MM.1S (cell line): ENCODE measurements around the gene PDIA4.

Source experiments
- DNase-seq: peaks from one replicate; pipeline ENCODE4 v3.0.0-alpha.2; 2015
- H2AFZ ChIP-seq: fragments of 300-600 bp; sonication (generic); 2 replicates; pipeline ENCODE4 v1.6.0; 2016; ENCODE audit warnings: antibody characterized with exemption, low read length
- H3F3A ChIP-seq: fragments of 300-600 bp; sonication (generic); 2 replicates; pipeline ENCODE4 v1.6.1; 2016; ENCODE audit warnings: mild to moderate bottlenecking, antibody characterized with exemption, low read length, moderate library complexity, mixed read lengths; ENCODE audit not compliant: insufficient read depth
- H3K27ac ChIP-seq: fragments of 300-600 bp; sonication (generic); 2 replicates; pipeline ENCODE4 v1.5.1; 2016; ENCODE audit warnings: mild to moderate bottlenecking, low read length
- H3K27me3 ChIP-seq: fragments of 300-600 bp; sonication (generic); replicated peaks from 2 replicates; pipeline ENCODE4 v1.6.0; 2016; ENCODE audit warnings: low read length; ENCODE audit not compliant: insufficient read depth
- H3K36me3 ChIP-seq: fragments of 300-600 bp; sonication (generic); replicated peaks from 2 replicates; pipeline ENCODE4 v1.6.1; 2016; ENCODE audit warnings: mild to moderate bottlenecking, low read length, mixed read lengths; ENCODE audit not compliant: insufficient read depth
- H3K4me1 ChIP-seq: fragments of 300-600 bp; sonication (generic); 2 replicates; pipeline ENCODE4 v1.6.1; 2016; ENCODE audit warnings: low read length, mixed read lengths
- H3K4me2 ChIP-seq: fragments of 300-600 bp; sonication (generic); 2 replicates; pipeline ENCODE4 v1.6.0; 2016; ENCODE audit warnings: low read depth, low read length
- H3K4me3 ChIP-seq: fragments of 300-600 bp; sonication (generic); 2 replicates; pipeline ENCODE4 v1.5.1; 2016; ENCODE audit warnings: low read length, mixed read lengths
- H3K79me2 ChIP-seq: fragments of 300-600 bp; sonication (generic); 2 replicates; pipeline ENCODE4 v1.6.1; 2016; ENCODE audit warnings: mixed run types, low read length, mixed read lengths
- H3K9ac ChIP-seq: fragments of 300-600 bp; sonication (generic); 2 replicates; pipeline ENCODE4 v1.6.1; 2016; ENCODE audit warnings: low read length, mixed read lengths
- H3K9me2 ChIP-seq: fragments of 300-600 bp; sonication (generic); replicated peaks from 2 replicates; pipeline ENCODE4 v1.6.1; 2016; ENCODE audit warnings: mild to moderate bottlenecking, low read length, mixed read lengths; ENCODE audit not compliant: insufficient read depth
- H3K9me3 ChIP-seq: fragments of 300-600 bp; sonication (generic); replicated peaks from 2 replicates; pipeline ENCODE4 v1.6.1; 2016; ENCODE audit warnings: mild to moderate bottlenecking, low read length, mixed read lengths; ENCODE audit not compliant: insufficient read depth
- H4K20me1 ChIP-seq: fragments of 300-600 bp; sonication (generic); 2 replicates; pipeline ENCODE4 v1.6.1; 2016; ENCODE audit warnings: mild to moderate bottlenecking, low read length, moderate library complexity, mixed read lengths; ENCODE audit not compliant: insufficient read depth
- EZH2 ChIP-seq: fragments of 300-600 bp; sonication (generic); optimal IDR thresholded peaks from 2 replicates; pipeline ENCODE3; 2017; ENCODE audit warnings: low read depth, mild to moderate bottlenecking, antibody characterized with exemption, low read length, mixed read lengths
- EZH2phosphoT487 ChIP-seq: fragments of 300-600 bp; sonication (generic); IDR thresholded peaks from 2 replicates; pipeline ENCODE4 v1.6.1; 2018; ENCODE audit warnings: antibody characterized with exemption, low read length
- TF ChIP-seq, protein P1 (sequence below): fragments of 300-600 bp; sonication (generic); IDR thresholded peaks from 2 replicates; pipeline ENCODE4 v1.5.1; 2016; ENCODE audit warnings: antibody characterized with exemption, low read length, mixed read lengths

The PDIA4 gene

GRCh38 chr7:149023662-149024061 lies 4.6 kb downstream of the PDIA4 start:
- DNase-seq, result no peak

GRCh38 chr7:149022756-149023360 lies 5.4 kb downstream of the PDIA4 start:
- H3K4me3 ChIP-seq, result no peak overlapping the region
- H3K4me1 ChIP-seq, result peaks cover 9% of the 10 kb centered on the region; the same call in 1 of the 2 replicates
- no peak overlapping the region for H3K27ac ChIP-seq
- H4K20me1 ChIP-seq, result peaks cover 4% of the 10 kb centered on the region; the same call in 1 of the 2 replicates
- no peak overlapping the region for H3K4me2 ChIP-seq
- peaks cover 88% of the 10 kb centered on the region for H3K79me2 ChIP-seq
- H3K9me2 ChIP-seq, result no peaks in the 10 kb centered on the region
- TF ChIP-seq, protein P1, sequence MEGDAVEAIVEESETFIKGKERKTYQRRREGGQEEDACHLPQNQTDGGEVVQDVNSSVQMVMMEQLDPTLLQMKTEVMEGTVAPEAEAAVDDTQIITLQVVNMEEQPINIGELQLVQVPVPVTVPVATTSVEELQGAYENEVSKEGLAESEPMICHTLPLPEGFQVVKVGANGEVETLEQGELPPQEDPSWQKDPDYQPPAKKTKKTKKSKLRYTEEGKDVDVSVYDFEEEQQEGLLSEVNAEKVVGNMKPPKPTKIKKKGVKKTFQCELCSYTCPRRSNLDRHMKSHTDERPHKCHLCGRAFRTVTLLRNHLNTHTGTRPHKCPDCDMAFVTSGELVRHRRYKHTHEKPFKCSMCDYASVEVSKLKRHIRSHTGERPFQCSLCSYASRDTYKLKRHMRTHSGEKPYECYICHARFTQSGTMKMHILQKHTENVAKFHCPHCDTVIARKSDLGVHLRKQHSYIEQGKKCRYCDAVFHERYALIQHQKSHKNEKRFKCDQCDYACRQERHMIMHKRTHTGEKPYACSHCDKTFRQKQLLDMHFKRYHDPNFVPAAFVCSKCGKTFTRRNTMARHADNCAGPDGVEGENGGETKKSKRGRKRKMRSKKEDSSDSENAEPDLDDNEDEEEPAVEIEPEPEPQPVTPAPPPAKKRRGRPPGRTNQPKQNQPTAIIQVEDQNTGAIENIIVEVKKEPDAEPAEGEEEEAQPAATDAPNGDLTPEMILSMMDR, result no peak
- no peak for TF ChIP-seq EZH2
- no peak for TF ChIP-seq EZH2phosphoT487
- H2AFZ ChIP-seq, result no peak overlapping the region
- peaks cover 12% of the 10 kb centered on the region for H3K36me3 ChIP-seq
- H3K27me3 ChIP-seq, result no peaks in the 10 kb centered on the region
- no peak for DNase-seq
- no peak overlapping the region for H3K9ac ChIP-seq
- H3K9me3 ChIP-seq, result no peaks in the 10 kb centered on the region
- peaks cover 10% of the 10 kb centered on the region for H3F3A ChIP-seq

More at GRCh38 chr7:149023662-149024061, 4.6 kb downstream of the PDIA4 start:
- Histone ChIP-seq H3K9ac (no peak overlapping the region), H3K79me2 (peaks cover 88% of the 10 kb centered on the region), H3K27me3 (no peaks in the 10 kb centered on the region), H3K9me2 (no peaks in the 10 kb centered on the region), H3K36me3 (peaks cover 12% of the 10 kb centered on the region), H4K20me1 (peaks cover 4% of the 10 kb centered on the region; the same call in 1 of the 2 replicates), H3K4me3 (no peak overlapping the region), H3F3A (peaks cover 14% of the 10 kb centered on the region), H3K4me2 (no peak overlapping the region), H3K27ac (no peak overlapping the region), H2AFZ (no peak overlapping the region), H3K4me1 (peaks cover 9% of the 10 kb centered on the region; the same call in 1 of the 2 replicates), H3K9me3 (no peaks in the 10 kb centered on the region)
- TF ChIP-seq, protein P1, result no peak
- TF ChIP-seq EZH2 (no peak), EZH2phosphoT487 (no peak)

GRCh38 chr7:149021725-149022062 lies 6.6 kb downstream of the PDIA4 start:
- Histone ChIP-seq H3K9me2 (no peaks in the 10 kb centered on the region), H3K9me3 (no peaks in the 10 kb centered on the region), H3K4me1 (peaks cover 9% of the 10 kb centered on the region; the same call in 1 of the 2 replicates), H3K79me2 (peaks cover 80% of the 10 kb centered on the region), H3K4me2 (no peak overlapping the region), H3K27ac (no peak overlapping the region), H2AFZ (no peak overlapping the region), H3K27me3 (no peaks in the 10 kb centered on the region), H4K20me1 (peaks cover 4% of the 10 kb centered on the region; the same call in 1 of the 2 replicates), H3K4me3 (no peak overlapping the region), H3F3A (peaks cover under 1% of the 10 kb centered on the region; the same call in 1 of the 2 replicates), H3K9ac (no peak overlapping the region), H3K36me3 (peaks cover 12% of the 10 kb centered on the region)
- TF ChIP-seq, protein P1, result no peak
- TF ChIP-seq EZH2 (no peak), EZH2phosphoT487 (no peak)
- no peak for DNase-seq
